H9 (cell line): ENCODE data around the gene TRPM3. TPM values are rescaled to one million over a fixed set of nuclear protein-coding genes. Genes with fewer than 3 reads are reported as not detected.

Experiments
- DNase-seq: peaks from one replicate; pipeline ENCODE4 v3.0.0-alpha.2; 2017
- H2AFZ ChIP-seq: one replicate; pipeline ENCODE4 v1.6.1; 2013; ENCODE audit warnings: mild to moderate bottlenecking, low read length, control low read depth, moderate library complexity
- H2AK5ac ChIP-seq: 2 replicates; pipeline ENCODE4 v1.6.1; 2013; ENCODE audit warnings: low read length, control low read depth, mixed read lengths; ENCODE audit not compliant: insufficient read length
- H2BK120ac ChIP-seq: one replicate; pipeline ENCODE4 v1.6.1; 2013; ENCODE audit warnings: low read depth, mild to moderate bottlenecking, low read length, control low read depth, inconsistent platforms; ENCODE audit not compliant: poor library complexity, severe bottlenecking
- H2BK12ac ChIP-seq: 2 replicates; pipeline ENCODE4 v1.6.1; 2013; ENCODE audit warnings: low read length, control low read depth, mixed read lengths, low read depth; ENCODE audit not compliant: insufficient read length
- H2BK15ac ChIP-seq: 2 replicates; pipeline ENCODE4 v1.6.1; 2013; ENCODE audit warnings: low read depth, low read length, control low read depth
- H2BK20ac ChIP-seq: one replicate; pipeline ENCODE4 v1.6.1; 2013; ENCODE audit warnings: low read depth, mild to moderate bottlenecking, low read length, control low read depth, inconsistent platforms; ENCODE audit not compliant: poor library complexity, severe bottlenecking
- H2BK5ac ChIP-seq: 2 replicates; pipeline ENCODE4 v1.6.1; 2013; ENCODE audit warnings: low read length, control low read depth, mixed read lengths; ENCODE audit not compliant: insufficient read length
- H3K14ac ChIP-seq: 2 replicates; pipeline ENCODE4 v1.6.1; 2013; ENCODE audit warnings: low read length, control low read depth; ENCODE audit not compliant: insufficient read depth
- H3K18ac ChIP-seq: 2 replicates; pipeline ENCODE4 v1.6.1; 2013; ENCODE audit warnings: low read depth, mild to moderate bottlenecking, mixed read lengths, low read length, control low read depth; ENCODE audit not compliant: insufficient read length
- H3K23ac ChIP-seq: 2 replicates; pipeline ENCODE4 v1.6.1; 2013; ENCODE audit warnings: low read length, control low read depth, mixed read lengths, low read depth; ENCODE audit not compliant: insufficient read length
- H3K23me2 ChIP-seq: 2 replicates; pipeline ENCODE4 v1.6.1; 2013; ENCODE audit warnings: low read depth, mild to moderate bottlenecking, mixed read lengths, low read length, control low read depth; ENCODE audit not compliant: insufficient read length, poor library complexity, severe bottlenecking
- H3K27ac ChIP-seq: 2 replicates; pipeline ENCODE4 v1.5.1; 2013; ENCODE audit warnings: low read length, control low read depth, mixed read lengths, low read depth; ENCODE audit not compliant: insufficient read length
- H3K27me3 ChIP-seq: 2 replicates; pipeline ENCODE4 v1.6.1; 2013; ENCODE audit warnings: low read length, control low read depth, inconsistent platforms; ENCODE audit not compliant: insufficient read depth
- H3K4ac ChIP-seq: 2 replicates; pipeline ENCODE4 v1.6.1; 2013; ENCODE audit warnings: low read depth, mild to moderate bottlenecking, control low read depth, inconsistent platforms, low read length, moderate library complexity
- H3K4me1 ChIP-seq: 2 replicates; pipeline ENCODE4 v1.6.1; 2013; ENCODE audit warnings: low read length, control low read depth, inconsistent platforms; ENCODE audit not compliant: insufficient read depth
- H3K4me2 ChIP-seq: 2 replicates; pipeline ENCODE4 v1.6.1; 2013; ENCODE audit warnings: low read length, control low read depth, mixed read lengths; ENCODE audit not compliant: insufficient read length, insufficient read depth
- H3K56ac ChIP-seq: 2 replicates; pipeline ENCODE4 v1.6.1; 2013; ENCODE audit warnings: low read depth, mild to moderate bottlenecking, mixed read lengths, low read length, control low read depth; ENCODE audit not compliant: insufficient read length
- H3K79me1 ChIP-seq: 2 replicates; pipeline ENCODE4 v1.6.1; 2013; ENCODE audit warnings: low read depth, mild to moderate bottlenecking, moderate library complexity, low read length, control low read depth, inconsistent platforms; ENCODE audit not compliant: insufficient read depth, poor library complexity, severe bottlenecking
- H3K79me2 ChIP-seq: 2 replicates; pipeline ENCODE4 v1.6.1; 2013; ENCODE audit warnings: low read length, control low read depth, inconsistent platforms; ENCODE audit not compliant: insufficient read depth
- H3K9ac ChIP-seq: 2 replicates; pipeline ENCODE4 v1.6.1; 2013; ENCODE audit warnings: low read length, control low read depth, mixed read lengths; ENCODE audit not compliant: insufficient read length; ENCODE audit errors: extremely low read depth
- H3K9me3 ChIP-seq: one replicate; pipeline ENCODE4 v1.6.1; 2013; ENCODE audit warnings: low read depth, low read length, inconsistent platforms; ENCODE audit not compliant: control insufficient read depth
- H3T11ph ChIP-seq: one replicate; pipeline ENCODE4 v1.6.1; 2013; ENCODE audit warnings: mild to moderate bottlenecking, low read length, control low read depth, inconsistent platforms
- H4K20me1 ChIP-seq: one replicate; pipeline ENCODE4 v1.6.1; 2013; ENCODE audit not compliant: control insufficient read depth, insufficient read length, insufficient read depth
- H4K5ac ChIP-seq: 2 replicates; pipeline ENCODE4 v1.6.1; 2013; ENCODE audit warnings: low read depth, mild to moderate bottlenecking, mixed read lengths, low read length, control low read depth; ENCODE audit not compliant: insufficient read length
- H4K8ac ChIP-seq: replicated peaks from 2 replicates; pipeline ENCODE4 v1.6.1; 2013; ENCODE audit warnings: low read length, control low read depth, mixed read lengths, low read depth; ENCODE audit not compliant: insufficient read length
- H4K91ac ChIP-seq: 2 replicates; pipeline ENCODE4 v1.6.1; 2013; ENCODE audit warnings: low read depth, mild to moderate bottlenecking, moderate library complexity, mixed read lengths, low read length, control low read depth; ENCODE audit not compliant: insufficient read length
- H3K27ac Mint-ChIP-seq, 3 experiments: 2 replicates in 2 of 3; 3 replicates in 1 of 3; pipeline ENCODE4 v1.8.0; 2020 to 2021; ENCODE audit warnings: mixed read lengths in 3 of 3, mild to moderate bottlenecking in 1 of 3, moderate library complexity in 1 of 3
- H3K27me3 Mint-ChIP-seq: 2 replicates; pipeline ENCODE4 v1.8.0; 2021; ENCODE audit warnings: low read depth, mild to moderate bottlenecking, moderate library complexity, mixed read lengths
- H3K36me3 Mint-ChIP-seq, 3 experiments: 2 replicates in 2 of 3; 3 replicates in 1 of 3; pipeline ENCODE4 v1.8.0; 2020 to 2021; ENCODE audit warnings: low read depth in 3 of 3, mixed read lengths in 3 of 3; ENCODE audit not compliant: insufficient read depth in 1 of 3
- H3K4me1 Mint-ChIP-seq, 2 experiments: 2 replicates each; pipeline ENCODE4 v1.8.0; 2020; ENCODE audit warnings: mixed read lengths in 2 of 2
- H3K4me3 Mint-ChIP-seq, 2 experiments: 2 replicates in 1 of 2; 3 replicates in 1 of 2; pipeline ENCODE4 v1.8.0; 2020 to 2021; ENCODE audit warnings: mild to moderate bottlenecking in 2 of 2, mixed read lengths in 2 of 2, moderate library complexity in 1 of 2
- H3K9me3 Mint-ChIP-seq, 2 experiments: 2 replicates in 1 of 2; 3 replicates in 1 of 2; pipeline ENCODE4 v1.8.0; 2020; ENCODE audit warnings: mild to moderate bottlenecking in 2 of 2, mixed read lengths in 2 of 2, moderate library complexity in 1 of 2
- WGBS: extraction: QIAGEN DNeasy Blood & Tissue Kit; methylation state at CpG from one replicate; pipeline ENCODE4 v1.1.7; 2013; ENCODE audit warnings: missing lambda C conversion rate, low lambda C conversion rate, mixed read lengths; ENCODE audit not compliant: insufficient read length; ENCODE audit errors: extremely low coverage; 5-methylcytosine and 5-hydroxymethylcytosine counted together
- total RNA-seq: library from RNA; stranded (reverse); gene quantifications from 2 replicates; pipeline ENCODE4 v1.2.1, GENCODE V29; 2021
- TF ChIP-seq, protein P1 (sequence below): fragments of 200-600 bp; sonication (generic); conservative IDR thresholded peaks from 3 replicates; pipeline ENCODE4 v1.8.0; 2021; ENCODE audit warnings: antibody characterized with exemption, mild to moderate bottlenecking

TRPM3 gene
- total RNA-seq, 1 experiment from 2014 or later: 10.3 TPM

GRCh38 chr9:70502690-70503089 lies 618.7 kb downstream of the TRPM3 start:
- Histone ChIP-seq H3K9ac (no peak overlapping the region), H2BK12ac (no peak overlapping the region), H2BK5ac (no peak overlapping the region), H2BK120ac (no peak overlapping the region), H2BK15ac (no peak overlapping the region), H2AFZ (no peak overlapping the region), H3K4ac (no peak overlapping the region), H4K20me1 (no peaks in the 10 kb centered on the region), H2AK5ac (no peak overlapping the region), H4K91ac (no peak overlapping the region), H3K79me1 (no peaks in the 10 kb centered on the region), H3K9me3 (no peaks in the 10 kb centered on the region), H3K4me2 (no peak overlapping the region), H3K4me1 (no peaks in the 10 kb centered on the region; the same call in 1 of the 2 replicates), H2BK20ac (no peak overlapping the region), H4K8ac (no peak overlapping the region), H3K56ac (no peak overlapping the region), H3T11ph (no peak overlapping the region), H3K27me3 (no peaks in the 10 kb centered on the region), H3K79me2 (no peaks in the 10 kb centered on the region), H3K18ac (no peak overlapping the region), H3K23ac (no peak overlapping the region), H3K27ac (no peak overlapping the region), H4K5ac (no peak overlapping the region), H3K14ac (no peak overlapping the region), H3K23me2 (no peaks in the 10 kb centered on the region)
- Mint-ChIP-seq H3K36me3 (no peaks in the 10 kb centered on the region), H3K9me3 (no peaks in the 10 kb centered on the region), H3K27me3 (no peaks in the 10 kb centered on the region), H3K4me3 (no peak overlapping the region), H3K27ac (no peak overlapping the region), H3K4me1 (peaks cover 4 to 6% of the 10 kb centered on the region in 2 experiments; a peak in 3 of 4 replicates)
- no peak for DNase-seq
- TF ChIP-seq, protein P1, sequence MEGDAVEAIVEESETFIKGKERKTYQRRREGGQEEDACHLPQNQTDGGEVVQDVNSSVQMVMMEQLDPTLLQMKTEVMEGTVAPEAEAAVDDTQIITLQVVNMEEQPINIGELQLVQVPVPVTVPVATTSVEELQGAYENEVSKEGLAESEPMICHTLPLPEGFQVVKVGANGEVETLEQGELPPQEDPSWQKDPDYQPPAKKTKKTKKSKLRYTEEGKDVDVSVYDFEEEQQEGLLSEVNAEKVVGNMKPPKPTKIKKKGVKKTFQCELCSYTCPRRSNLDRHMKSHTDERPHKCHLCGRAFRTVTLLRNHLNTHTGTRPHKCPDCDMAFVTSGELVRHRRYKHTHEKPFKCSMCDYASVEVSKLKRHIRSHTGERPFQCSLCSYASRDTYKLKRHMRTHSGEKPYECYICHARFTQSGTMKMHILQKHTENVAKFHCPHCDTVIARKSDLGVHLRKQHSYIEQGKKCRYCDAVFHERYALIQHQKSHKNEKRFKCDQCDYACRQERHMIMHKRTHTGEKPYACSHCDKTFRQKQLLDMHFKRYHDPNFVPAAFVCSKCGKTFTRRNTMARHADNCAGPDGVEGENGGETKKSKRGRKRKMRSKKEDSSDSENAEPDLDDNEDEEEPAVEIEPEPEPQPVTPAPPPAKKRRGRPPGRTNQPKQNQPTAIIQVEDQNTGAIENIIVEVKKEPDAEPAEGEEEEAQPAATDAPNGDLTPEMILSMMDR: no peak
- no CpG with 5 or more reads among the region's 1 CpG for WGBS
